Measurements from ENCODE around the gene FAR1.
"Not testable (repeated sequence)": the region's sequence is repeated elsewhere in the genome, so short reads cannot be mapped to it uniquely, and the experiment has no call there.

Gene FAR1

DNA sequence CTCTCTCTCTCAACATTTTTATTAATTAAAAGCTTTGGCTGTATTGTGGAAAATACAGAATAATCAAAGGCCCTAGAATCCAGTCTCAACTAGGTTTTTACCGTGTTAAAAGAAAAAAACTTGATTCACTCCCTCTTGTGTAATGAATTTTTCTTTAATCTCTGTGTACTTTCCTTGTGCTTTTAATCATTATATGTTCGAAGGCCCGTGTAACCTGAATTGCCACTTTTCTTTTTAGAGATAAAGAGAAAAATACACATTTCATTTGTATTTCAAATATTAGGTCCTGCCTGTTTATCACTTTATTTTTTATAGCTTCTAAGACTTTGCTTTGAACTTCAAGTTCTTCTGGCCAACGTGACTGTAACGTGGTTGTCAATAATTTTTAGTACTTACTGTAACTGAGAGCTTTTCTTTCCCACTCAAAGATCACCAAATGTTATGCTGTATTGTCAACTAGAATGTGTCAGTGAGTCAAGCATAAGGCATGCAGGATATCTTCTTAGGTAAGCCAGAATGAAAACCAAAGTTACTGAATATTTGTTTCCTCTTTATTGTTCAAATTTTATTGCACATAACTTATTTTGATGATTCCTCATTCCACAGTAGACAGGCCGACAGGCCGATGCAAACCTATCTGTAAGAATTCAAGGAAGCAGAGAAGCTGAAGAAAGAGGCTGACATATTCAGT is 23.3 kb upstream of the FAR1 start:
- Histone ChIP-seq H3K36me3 (ENCODE audit: control insufficient read depth, insufficient read depth, low read length) (no peaks in the 10 kb centered on the region), H3K27me3 (ENCODE audit: control insufficient read depth, insufficient read depth, low read length, poor library complexity, severe bottlenecking) (no peaks in the 10 kb centered on the region), H3K9me3 (ENCODE audit: control insufficient read depth, low read length) (no peaks in the 10 kb centered on the region), H3K27ac (ENCODE audit: insufficient read depth, low read depth, low read length, poor library complexity, severe bottlenecking) (no peak overlapping the region), H3K4me1 (ENCODE audit: control insufficient read depth, insufficient read depth, low read length) (no peaks in the 10 kb centered on the region), H3K4me3 (ENCODE audit: insufficient read depth, low read depth, low read length) (no peak overlapping the region)
- WGBS, 2 experiments: 83 to 94% methylated on average over 5 to 7 of the region's 7 CpGs

DNA sequence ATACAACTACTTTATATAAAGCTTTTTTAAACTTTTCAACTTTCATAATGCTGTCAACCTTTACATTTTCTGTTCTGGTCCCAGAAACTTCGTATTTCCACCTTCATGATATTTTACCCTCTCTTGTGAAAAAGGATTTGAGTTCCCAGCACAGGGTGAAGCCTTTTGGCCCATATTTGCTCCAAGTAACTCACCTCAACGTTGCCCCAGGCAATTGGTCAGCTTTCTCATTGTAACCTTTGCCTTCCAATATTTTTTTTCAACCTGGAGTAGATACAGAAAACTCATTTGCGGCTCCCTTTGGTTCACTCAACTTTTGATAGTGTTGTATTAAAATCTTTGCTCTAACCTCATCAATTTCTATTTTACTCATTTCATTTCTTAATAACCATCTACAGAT is 21.1 kb upstream of the FAR1 start:
- no peak overlapping the region for H3K27ac ChIP-seq (ENCODE audit: insufficient read depth, low read depth, low read length, poor library complexity, severe bottlenecking)
- no peaks in the 10 kb centered on the region for H3K36me3 ChIP-seq (ENCODE audit: control insufficient read depth, insufficient read depth, low read length)
- WGBS, 2 experiments: 85 to 92% methylated on average over 2 to 3 of the region's 3 CpGs
- H3K9me3 ChIP-seq (ENCODE audit: control insufficient read depth, low read length): no peaks in the 10 kb centered on the region
- H3K27me3 ChIP-seq (ENCODE audit: control insufficient read depth, insufficient read depth, low read length, poor library complexity, severe bottlenecking): no peaks in the 10 kb centered on the region
- H3K4me3 ChIP-seq (ENCODE audit: insufficient read depth, low read depth, low read length): no peak overlapping the region
- no peaks in the 10 kb centered on the region for H3K4me1 ChIP-seq (ENCODE audit: control insufficient read depth, insufficient read depth, low read length)

- no peak overlapping the region for H3K27ac ChIP-seq (ENCODE audit: insufficient read depth, low read depth, low read length, poor library complexity, severe bottlenecking)
- WGBS, 2 experiments: 96 to 100% methylated on average over 4 of the region's 4 CpGs
- no peak overlapping the region for H3K4me3 ChIP-seq (ENCODE audit: insufficient read depth, low read depth, low read length)
- H3K27me3 ChIP-seq (ENCODE audit: control insufficient read depth, insufficient read depth, low read length, poor library complexity, severe bottlenecking): no peaks in the 10 kb centered on the region
- H3K4me1 ChIP-seq (ENCODE audit: control insufficient read depth, insufficient read depth, low read length): no peaks in the 10 kb centered on the region
- no peaks in the 10 kb centered on the region for H3K36me3 ChIP-seq (ENCODE audit: control insufficient read depth, insufficient read depth, low read length)
- H3K9me3 ChIP-seq (ENCODE audit: control insufficient read depth, low read length): no peaks in the 10 kb centered on the region
These were observed 18.8 kb upstream of the FAR1 start for GRCh38 chr11:13649619-13650018.

DNA sequence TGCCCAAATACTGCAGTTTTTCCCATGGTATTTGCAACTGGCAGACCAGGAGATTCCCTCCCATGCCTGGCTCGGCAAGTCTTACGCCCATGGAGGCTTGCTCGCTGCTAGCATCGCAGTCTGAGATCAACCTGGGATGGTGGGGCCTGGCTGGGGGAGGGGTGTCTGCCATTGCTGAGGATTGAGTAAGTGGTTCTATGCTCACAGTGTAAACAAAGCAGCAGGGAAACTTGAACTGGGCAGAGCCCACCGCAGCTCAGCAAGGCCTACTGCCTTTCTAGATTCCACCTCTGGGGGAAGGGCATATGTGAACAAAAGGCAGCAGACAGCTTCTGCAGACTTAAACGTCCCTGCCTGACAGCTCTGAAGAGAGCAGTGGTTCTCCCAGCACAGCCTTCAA is 17.0 kb upstream of the FAR1 start:
- 68 to 69% methylated on average over 6 of the region's 6 CpGs for WGBS, 2 experiments
- not testable (repeated sequence) for H3K4me3 ChIP-seq (ENCODE audit: insufficient read depth, low read depth, low read length); H3K4me1 ChIP-seq (ENCODE audit: control insufficient read depth, insufficient read depth, low read length)

GRCh38 chr11:13661074-13661623 is 7.3 kb upstream of the FAR1 start:
- no peak overlapping the region for H3K27ac ChIP-seq (ENCODE audit: insufficient read depth, low read depth, low read length, poor library complexity, severe bottlenecking)
- no peaks in the 10 kb centered on the region for H3K27me3 ChIP-seq (ENCODE audit: control insufficient read depth, insufficient read depth, low read length, poor library complexity, severe bottlenecking)
- H3K36me3 ChIP-seq (ENCODE audit: control insufficient read depth, insufficient read depth, low read length): no peaks in the 10 kb centered on the region
- 75 to 80% methylated on average over 2 of the region's 2 CpGs for WGBS, 2 experiments
- no peaks in the 10 kb centered on the region for H3K9me3 ChIP-seq (ENCODE audit: control insufficient read depth, low read length)
- H3K4me3 ChIP-seq (ENCODE audit: insufficient read depth, low read depth, low read length): no peak overlapping the region
- H3K4me1 ChIP-seq (ENCODE audit: control insufficient read depth, insufficient read depth, low read length): no peaks in the 10 kb centered on the region

More for the DNA sequence above, 17.0 kb upstream of the FAR1 start:
- H3K27ac ChIP-seq (ENCODE audit: insufficient read depth, low read depth, low read length, poor library complexity, severe bottlenecking); H3K36me3 ChIP-seq (ENCODE audit: control insufficient read depth, insufficient read depth, low read length); H3K9me3 ChIP-seq (ENCODE audit: control insufficient read depth, low read length); H3K27me3 ChIP-seq (ENCODE audit: control insufficient read depth, insufficient read depth, low read length, poor library complexity, severe bottlenecking): not testable (repeated sequence)

DNA sequence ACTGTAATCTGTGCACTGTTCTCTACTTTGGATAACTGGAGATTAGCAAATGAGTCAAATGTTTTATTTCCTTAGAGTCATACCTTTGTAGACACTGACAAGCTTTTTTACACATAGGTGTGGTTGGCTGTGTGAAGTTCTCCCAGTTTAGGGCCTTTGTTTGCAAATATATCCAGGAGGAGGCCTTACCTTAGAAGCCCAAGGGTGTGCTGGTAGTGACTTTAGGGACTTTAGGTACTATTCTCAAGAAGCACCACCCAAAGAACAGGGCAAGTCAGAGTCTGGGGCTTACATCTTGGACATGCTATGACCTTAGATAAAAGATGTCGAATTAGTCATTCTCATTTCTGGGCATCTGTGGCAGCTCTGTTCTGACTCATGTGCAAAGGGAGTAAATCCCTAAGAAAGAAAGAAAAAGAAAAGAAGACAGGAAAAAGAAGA is 4.8 kb upstream of the FAR1 start:
- Histone ChIP-seq H3K4me3 (ENCODE audit: insufficient read depth, low read depth, low read length) (no peak overlapping the region), H3K27me3 (ENCODE audit: control insufficient read depth, insufficient read depth, low read length, poor library complexity, severe bottlenecking) (peaks cover 5% of the 10 kb centered on the region), H3K27ac (ENCODE audit: insufficient read depth, low read depth, low read length, poor library complexity, severe bottlenecking) (no peak overlapping the region), H3K9me3 (ENCODE audit: control insufficient read depth, low read length) (no peaks in the 10 kb centered on the region), H3K4me1 (ENCODE audit: control insufficient read depth, insufficient read depth, low read length) (no peaks in the 10 kb centered on the region), H3K36me3 (ENCODE audit: control insufficient read depth, insufficient read depth, low read length) (no peaks in the 10 kb centered on the region)
- 93% methylated on average over 1 of the region's 1 CpG for WGBS, 2 experiments

DNA sequence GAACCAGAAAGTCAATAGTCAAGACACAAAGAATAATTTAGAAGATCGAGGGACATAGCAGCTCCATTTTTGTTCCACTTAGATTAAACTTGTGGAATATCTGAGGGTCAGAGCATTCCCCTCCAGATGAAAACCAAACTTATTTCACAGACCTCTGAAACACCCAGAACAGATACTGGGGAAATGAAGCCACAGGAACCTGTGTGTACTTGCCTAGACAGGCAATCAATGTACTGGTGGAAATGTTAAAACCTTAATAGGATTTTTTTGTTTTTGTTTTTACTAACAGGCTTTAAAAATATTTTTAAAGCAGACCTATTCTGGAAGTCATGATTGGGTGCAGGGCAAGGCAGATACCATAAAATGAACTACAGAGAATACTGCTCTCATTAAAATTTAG is 4.1 kb upstream of the FAR1 start:
- Histone ChIP-seq H3K36me3 (ENCODE audit: control insufficient read depth, insufficient read depth, low read length) (no peaks in the 10 kb centered on the region), H3K27me3 (ENCODE audit: control insufficient read depth, insufficient read depth, low read length, poor library complexity, severe bottlenecking) (peaks cover 5% of the 10 kb centered on the region), H3K4me1 (ENCODE audit: control insufficient read depth, insufficient read depth, low read length) (no peaks in the 10 kb centered on the region), H3K9me3 (ENCODE audit: control insufficient read depth, low read length) (no peaks in the 10 kb centered on the region), H3K4me3 (ENCODE audit: insufficient read depth, low read depth, low read length) (no peak overlapping the region), H3K27ac (ENCODE audit: insufficient read depth, low read depth, low read length, poor library complexity, severe bottlenecking) (no peak overlapping the region)
- 71 to 95% methylated on average over 1 of the region's 1 CpG for WGBS, 2 experiments

- H3K4me3 ChIP-seq (ENCODE audit: insufficient read depth, low read depth, low read length): no peak overlapping the region
These were observed 1.8 kb upstream of the FAR1 start for GRCh38 chr11:13666708-13667107.

GRCh38 chr11:13667245-13667644 is 1.2 kb upstream of the FAR1 start:
- Histone ChIP-seq H3K27me3 (ENCODE audit: control insufficient read depth, insufficient read depth, low read length, poor library complexity, severe bottlenecking) (peaks cover 5% of the 10 kb centered on the region), H3K36me3 (ENCODE audit: control insufficient read depth, insufficient read depth, low read length) (no peaks in the 10 kb centered on the region), H3K4me1 (ENCODE audit: control insufficient read depth, insufficient read depth, low read length) (peaks cover 9% of the 10 kb centered on the region), H3K9me3 (ENCODE audit: control insufficient read depth, low read length) (no peaks in the 10 kb centered on the region), H3K4me3 (ENCODE audit: insufficient read depth, low read depth, low read length) (peak overlapping the region; percentile 89), H3K27ac (ENCODE audit: insufficient read depth, low read depth, low read length, poor library complexity, severe bottlenecking) (no peak overlapping the region)
- WGBS, 2 experiments: 85% methylated on average over 5 of the region's 5 CpGs

More at GRCh38 chr11:13666708-13667107, 1.8 kb upstream of the FAR1 start:
- no peaks in the 10 kb centered on the region for H3K36me3 ChIP-seq (ENCODE audit: control insufficient read depth, insufficient read depth, low read length)
- H3K9me3 ChIP-seq (ENCODE audit: control insufficient read depth, low read length): no peaks in the 10 kb centered on the region
- no peak overlapping the region for H3K27ac ChIP-seq (ENCODE audit: insufficient read depth, low read depth, low read length, poor library complexity, severe bottlenecking)
- peaks cover 9% of the 10 kb centered on the region for H3K4me1 ChIP-seq (ENCODE audit: control insufficient read depth, insufficient read depth, low read length)
- H3K27me3 ChIP-seq (ENCODE audit: control insufficient read depth, insufficient read depth, low read length, poor library complexity, severe bottlenecking): peaks cover 5% of the 10 kb centered on the region

DNA sequence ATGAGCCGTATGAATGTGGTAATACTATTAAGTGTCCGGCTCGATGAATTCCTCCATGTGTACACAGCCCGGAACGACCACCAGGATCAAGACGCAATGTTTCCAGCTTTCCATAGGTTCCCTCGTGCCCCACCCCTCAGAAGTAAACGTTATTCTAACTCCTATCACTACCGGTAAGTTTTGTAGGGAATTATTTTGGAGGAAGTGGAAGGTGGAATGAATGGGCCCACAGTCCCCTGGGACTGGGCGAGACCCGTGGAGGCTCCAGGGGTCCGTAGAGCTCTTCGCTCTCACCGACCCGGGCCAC is 720 bp upstream of the FAR1 start:
- WGBS, 2 experiments: 21 to 30% methylated on average over 12 to 14 of the region's 15 CpGs
- peaks cover 9% of the 10 kb centered on the region for H3K4me1 ChIP-seq (ENCODE audit: control insufficient read depth, insufficient read depth, low read length)

More for the DNA sequence above, 720 bp upstream of the FAR1 start:
- Histone ChIP-seq H3K27me3 (ENCODE audit: control insufficient read depth, insufficient read depth, low read length, poor library complexity, severe bottlenecking) (peaks cover 5% of the 10 kb centered on the region), H3K4me3 (ENCODE audit: insufficient read depth, low read depth, low read length) (peak overlapping the region; percentile 89), H3K9me3 (ENCODE audit: control insufficient read depth, low read length) (no peaks in the 10 kb centered on the region), H3K27ac (ENCODE audit: insufficient read depth, low read depth, low read length, poor library complexity, severe bottlenecking) (no peak overlapping the region), H3K36me3 (ENCODE audit: control insufficient read depth, insufficient read depth, low read length) (no peaks in the 10 kb centered on the region)

Measured in ectodermal cell (in vitro differentiated cells).